ENCODE results near the gene MNT. TPM values are rescaled to one million over a fixed set of nuclear protein-coding genes. Genes with fewer than 3 reads are reported as not detected.
A peak's percentile ranks its signal among the peaks of the same experiment; 100 is the strongest.

MNT gene
- total and polyA plus RNA-seq, 9 of the 15 experiments (the other 6 are each of a cell fraction or from before 2014, with no cell fraction given): 0.18 to 23.8 (median 5.3) TPM

- DNase-seq (ENCODE audit: extremely low read depth in 1 of 4, low spot score in 3 of 4): peak in 1 of 4 experiments; percentile 54
- no peak overlapping the region for H2AFZ ChIP-seq (ENCODE audit: low read depth, low read length)
- ATAC-seq: no peak
- TF ChIP-seq MNT (conservative IDR thresholded peaks at IDR 0.05) (0 out of 4 replicates have a peak, but pooled peaks of 1 of the 2 experiments have one; percentile 17), ZNF740 (CRISPR knock-in tag; IDR thresholded peaks at IDR 0.05) (0 out of 2 replicates have a peak, but pooled peaks have one; percentile 27), ZNF740 (tag; IDR thresholded peaks at IDR 0.05) (no peak), CTCF (IDR thresholded peaks at IDR 0.05 in 2 of 3, conservative IDR thresholded peaks at IDR 0.05 in 1 of 3; ENCODE audit: insufficient read depth in 2 of 3, low read depth in 1 of 3, low read length in 3 of 3) (peak; percentile 8 to 30 (median 17); a peak in 1 of 6 replicates), HSF4 (CRISPR knock-in tag; IDR thresholded peaks at IDR 0.05; ENCODE audit: borderline replicate concordance) (no peak), E2F1 (CRISPR knock-in tag; IDR thresholded peaks at IDR 0.05) (no peak), POLR2G (IDR thresholded peaks at IDR 0.05; ENCODE audit: low read depth, low read length) (peak; percentile 50; the same call in 1 of the 2 replicates)
- H3K27me3 ChIP-seq (ENCODE audit: control insufficient read depth in 2 of 2, insufficient read depth in 2 of 2, low read length in 2 of 2): no peaks in the 10 kb centered on the region
- intact Hi-C loops (cut with micrococcal nuclease) (no loop called here), in situ Hi-C loops (cut with MboI) (no loop called here)
- peak overlapping the region; percentile 29; the same call in 1 of the 2 replicates for H3K4me3 ChIP-seq
- peaks cover 76% of the 10 kb centered on the region for H3K79me2 ChIP-seq (ENCODE audit: control insufficient read depth, insufficient read depth, low read length)
- H4K20me1 ChIP-seq (replicated peaks; ENCODE audit: control insufficient read depth, insufficient read depth, low read length): 0 out of 2 replicates have a peak, but pooled peaks cover 3% of the 10 kb centered on the region
- peak overlapping the region; percentile 79 for H3K4me2 ChIP-seq (ENCODE audit: insufficient read depth, low read length)
- 38% methylated on average over 6 of the region's 28 CpGs for WGBS (ENCODE audit: insufficient coverage, low coverage, missing lambda C conversion rate)
- H3K36me3 ChIP-seq (ENCODE audit: control insufficient read depth, insufficient read depth, low read length): peaks cover 16% of the 10 kb centered on the region; the same call in 2 of the 3 replicates
- no peak for FAIRE-seq
- peak overlapping the region; percentile 79 to 90 for H3K9ac ChIP-seq (ENCODE audit: insufficient read depth in 1 of 2, low read depth in 2 of 2, low read length in 2 of 2)
- BruUV-seq (replicated peaks): no TSS peak
- peaks cover 42 to 80% of the 10 kb centered on the region in 2 experiments for H3K4me1 ChIP-seq (replicated peaks in 1 of 2; ENCODE audit: control insufficient read depth in 2 of 2, insufficient read depth in 2 of 2, low read length in 2 of 2)
- peak overlapping the region; percentile 100 for H3K27ac ChIP-seq (ENCODE audit: extremely low read depth, low read depth, low read length)
- POLR2A ChIA-PET: interaction anchor here (0.6 to 4.0 kb wide), 2 partner anchors 13 to 311 kb away, joined by 4 to 24 read pairs; no protein-coding TSS in a partner anchor
- CTCF ChIA-PET (ENCODE audit: low intra/inter-chr PET ratio): no interaction called here
- no peaks in the 10 kb centered on the region for H3K9me3 ChIP-seq (replicated peaks; ENCODE audit: control insufficient read depth, insufficient read depth, low read depth, low read length)
- peaks cover 3% of the 10 kb centered on the region for H3K9me1 ChIP-seq (ENCODE audit: control insufficient read depth, insufficient read depth, low read length)
Measured at GRCh38 chr17:2395258-2396181, 5.3 kb downstream of the MNT start.

All from K562 (cell line).